ENCODE results near the gene PCP4L1.

DNA sequence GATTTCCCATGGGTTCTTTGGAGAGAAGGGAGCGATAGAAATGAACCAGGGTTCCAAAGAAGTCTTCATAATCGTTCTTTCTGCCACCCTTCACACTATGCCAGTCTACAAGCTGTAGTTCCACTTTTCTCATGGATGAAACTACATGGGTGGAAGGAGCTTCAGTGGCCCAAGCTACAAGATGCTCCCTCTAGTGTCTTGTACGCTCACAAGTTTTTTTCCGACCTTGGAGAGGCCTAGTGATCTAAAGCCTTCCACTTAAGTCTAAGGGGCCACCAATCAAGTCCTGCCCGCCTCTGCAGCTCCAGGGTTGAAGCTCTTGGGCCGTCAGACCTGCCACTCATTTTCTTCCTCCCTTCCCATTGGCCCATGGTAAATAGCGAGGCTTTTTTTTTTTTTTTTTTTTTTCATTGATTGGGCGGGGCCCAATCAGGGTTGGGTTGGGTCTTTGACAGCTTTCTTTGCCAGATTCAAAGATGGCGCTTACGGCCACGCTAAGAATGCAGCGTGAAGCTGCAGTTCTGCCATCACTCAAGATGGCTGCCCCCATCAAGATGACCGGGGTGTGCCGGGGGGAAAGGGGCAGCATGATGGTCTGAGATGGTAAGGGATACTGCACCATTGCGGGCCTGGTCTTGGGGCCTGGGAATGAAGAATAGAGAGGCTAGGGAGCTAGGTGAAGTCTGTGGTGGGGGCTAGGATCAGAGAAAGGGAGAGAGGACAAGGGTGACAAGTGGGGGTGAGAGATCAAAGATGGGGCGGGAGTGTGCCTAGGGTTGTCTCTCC is 32.8 kb upstream of the PCP4L1 start, which contains the start of gene TOMM40L:
- TF ChIP-seq, protein P1, sequence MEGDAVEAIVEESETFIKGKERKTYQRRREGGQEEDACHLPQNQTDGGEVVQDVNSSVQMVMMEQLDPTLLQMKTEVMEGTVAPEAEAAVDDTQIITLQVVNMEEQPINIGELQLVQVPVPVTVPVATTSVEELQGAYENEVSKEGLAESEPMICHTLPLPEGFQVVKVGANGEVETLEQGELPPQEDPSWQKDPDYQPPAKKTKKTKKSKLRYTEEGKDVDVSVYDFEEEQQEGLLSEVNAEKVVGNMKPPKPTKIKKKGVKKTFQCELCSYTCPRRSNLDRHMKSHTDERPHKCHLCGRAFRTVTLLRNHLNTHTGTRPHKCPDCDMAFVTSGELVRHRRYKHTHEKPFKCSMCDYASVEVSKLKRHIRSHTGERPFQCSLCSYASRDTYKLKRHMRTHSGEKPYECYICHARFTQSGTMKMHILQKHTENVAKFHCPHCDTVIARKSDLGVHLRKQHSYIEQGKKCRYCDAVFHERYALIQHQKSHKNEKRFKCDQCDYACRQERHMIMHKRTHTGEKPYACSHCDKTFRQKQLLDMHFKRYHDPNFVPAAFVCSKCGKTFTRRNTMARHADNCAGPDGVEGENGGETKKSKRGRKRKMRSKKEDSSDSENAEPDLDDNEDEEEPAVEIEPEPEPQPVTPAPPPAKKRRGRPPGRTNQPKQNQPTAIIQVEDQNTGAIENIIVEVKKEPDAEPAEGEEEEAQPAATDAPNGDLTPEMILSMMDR (IDR thresholded peaks at IDR 0.05), result peak in 3 of 4 experiments; percentile 55 to 71 (median 66)
- TF ChIP-seq POLR2A (IDR thresholded peaks at IDR 0.05), result no peak
- TF ChIP-seq POLR2AphosphoS5 (IDR thresholded peaks at IDR 0.05), result peak; percentile 47
